A172 (cell line): ENCODE measurements around the gene UGT1A4. TPM values are rescaled to one million over a fixed set of nuclear protein-coding genes. Genes with fewer than 3 reads are reported as not detected.

Experiments used
- DNase-seq: peaks from one replicate; pipeline ENCODE4 v3.0.0-alpha.2; 2015; ENCODE audit warnings: low spot score
- total RNA-seq: library from RNA; depleted of rRNA; stranded (reverse); fragments of >200 nt; shearing (Covaris generic); gene quantifications from 2 replicates; pipeline ENCODE4 v1.2.3, GENCODE V29; 2014

The UGT1A4 gene
- total RNA-seq, 1 experiment from 2014 or later: not detected

DNA sequence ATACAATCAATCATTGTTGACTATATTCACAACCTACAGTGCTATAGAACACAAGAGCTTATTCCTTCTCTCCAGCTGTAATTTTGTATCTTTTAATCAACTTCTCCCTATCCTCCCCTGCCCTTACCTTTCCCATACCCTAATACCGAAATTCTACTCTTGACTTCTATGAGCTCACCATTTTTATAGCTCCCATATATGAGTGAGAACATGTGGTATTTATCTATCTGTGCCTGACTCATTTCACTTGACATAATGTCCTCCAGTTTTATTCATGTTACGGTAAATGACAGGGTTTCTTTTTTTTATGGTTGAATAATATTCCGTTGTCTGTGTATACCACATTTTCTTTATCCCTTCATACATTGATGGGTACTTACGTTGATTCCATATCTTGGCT lies 62.2 kb downstream of the UGT1A4 start:
- DNase-seq: no peak

GRCh38 chr2:233789554-233789953 lies 71.0 kb downstream of the UGT1A4 start:
- no peak for DNase-seq

GRCh38 chr2:233791151-233791882 lies 72.8 kb downstream of the UGT1A4 start:
- no peak for DNase-seq

GRCh38 chr2:233791883-233792329 lies 73.4 kb downstream of the UGT1A4 start:
- DNase-seq: no peak

DNA sequence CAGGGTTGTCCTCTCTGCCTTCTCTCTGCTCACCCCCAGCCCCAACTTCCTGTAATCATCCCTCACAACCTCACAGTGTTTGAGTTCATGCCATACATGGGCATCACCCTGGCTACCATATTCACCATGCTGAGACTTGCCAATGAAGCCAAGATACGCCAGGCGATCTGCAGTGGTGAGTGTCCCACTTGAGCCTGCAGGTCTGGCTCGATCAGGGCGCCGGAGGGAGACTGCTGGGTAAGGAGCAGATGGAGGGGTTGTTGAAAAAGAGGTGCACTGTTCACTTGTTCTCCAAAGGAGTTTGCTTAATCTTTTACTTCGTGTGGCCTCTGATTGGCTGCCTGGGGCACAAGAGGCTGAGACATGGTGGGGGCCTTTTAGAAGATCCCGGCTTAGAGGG lies 74.2 kb downstream of the UGT1A4 start:
- no peak for DNase-seq

GRCh38 chr2:233793465-233794127 lies 75.1 kb downstream of the UGT1A4 start:
- DNase-seq: no peak

DNA sequence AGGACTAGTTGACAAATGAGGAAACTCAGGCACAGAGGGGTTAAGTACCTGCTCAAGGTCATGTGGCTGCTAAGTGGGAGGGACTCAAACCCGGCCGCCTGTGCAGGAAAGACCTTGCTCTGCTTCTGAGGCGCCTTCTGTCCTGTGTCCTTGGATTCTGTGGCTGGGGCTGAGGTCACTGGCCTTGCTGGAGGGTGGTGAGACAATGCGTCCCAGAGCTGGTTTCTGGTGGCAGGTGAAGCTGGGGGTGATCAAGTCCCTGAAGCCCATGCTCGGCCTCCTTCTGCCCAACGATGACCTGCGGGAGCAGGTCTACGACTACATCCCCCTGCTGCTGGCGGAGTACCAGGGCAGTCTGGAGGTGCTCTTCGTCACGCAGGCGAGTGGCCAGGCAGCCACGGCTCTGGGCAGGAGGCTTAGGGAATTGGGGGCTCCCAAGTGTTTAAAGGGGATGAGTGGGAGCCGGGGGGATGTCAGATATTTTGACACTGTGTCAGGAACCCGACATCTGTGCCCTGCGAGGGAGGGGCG lies 75.7 kb downstream of the UGT1A4 start:
- no peak for DNase-seq

- no peak for DNase-seq
Observed at GRCh38 chr2:233795735-233796171, 77.2 kb downstream of the UGT1A4 start.

- DNase-seq: no peak
Observed at GRCh38 chr2:233796254-233796653, 77.7 kb downstream of the UGT1A4 start.

- DNase-seq: no peak
Observed at GRCh38 chr2:233798335-233799086, 80.0 kb downstream of the UGT1A4 start.

DNA sequence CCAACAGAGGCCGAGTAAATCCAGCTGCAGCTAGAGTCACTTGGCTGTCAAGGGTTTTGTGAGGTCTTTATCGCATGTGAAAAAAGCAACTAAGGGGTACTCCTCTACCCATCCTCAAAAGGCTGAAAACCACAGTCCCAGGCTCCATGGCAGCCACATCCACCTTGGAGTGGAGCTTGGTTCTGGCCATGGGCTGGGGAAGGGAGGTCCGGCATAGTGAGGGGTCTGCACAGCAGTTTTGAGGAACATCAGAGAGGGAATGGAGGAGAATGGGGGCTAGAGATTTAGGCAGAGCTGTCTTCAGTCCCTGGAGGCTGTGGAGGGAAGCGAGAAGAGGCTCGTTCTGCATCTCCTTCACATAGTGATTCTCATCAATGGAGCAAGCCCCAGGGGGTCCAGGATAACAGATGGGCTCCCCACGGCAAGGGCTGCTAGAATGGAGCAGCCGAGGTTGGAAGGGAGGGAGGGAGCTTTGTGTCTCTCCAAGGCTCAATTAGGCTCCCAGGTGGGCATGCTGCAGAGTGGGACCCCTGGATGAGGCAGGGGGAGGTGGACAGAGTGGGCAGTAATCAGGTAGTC lies 80.6 kb downstream of the UGT1A4 start:
- no peak for DNase-seq

DNA sequence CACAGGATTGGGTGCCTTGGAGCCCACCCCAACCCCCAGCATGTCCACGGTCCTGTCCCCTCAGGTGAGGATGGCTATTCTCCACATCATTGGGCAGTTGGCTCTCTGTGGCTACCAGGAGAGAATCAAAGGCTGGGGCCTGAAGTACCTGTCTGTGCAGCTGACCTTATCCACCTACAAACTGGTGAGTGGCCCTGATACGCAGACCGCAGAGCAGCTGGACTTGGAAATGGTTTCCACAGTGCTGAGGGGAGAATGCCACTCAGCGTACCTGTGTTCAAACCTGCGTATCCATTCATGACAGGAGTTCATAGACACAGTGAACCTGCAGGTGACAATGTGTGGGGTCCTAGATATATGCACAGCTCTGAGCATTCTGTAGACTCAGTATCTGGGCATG lies 81.2 kb downstream of the UGT1A4 start:
- no peak for DNase-seq

DNA sequence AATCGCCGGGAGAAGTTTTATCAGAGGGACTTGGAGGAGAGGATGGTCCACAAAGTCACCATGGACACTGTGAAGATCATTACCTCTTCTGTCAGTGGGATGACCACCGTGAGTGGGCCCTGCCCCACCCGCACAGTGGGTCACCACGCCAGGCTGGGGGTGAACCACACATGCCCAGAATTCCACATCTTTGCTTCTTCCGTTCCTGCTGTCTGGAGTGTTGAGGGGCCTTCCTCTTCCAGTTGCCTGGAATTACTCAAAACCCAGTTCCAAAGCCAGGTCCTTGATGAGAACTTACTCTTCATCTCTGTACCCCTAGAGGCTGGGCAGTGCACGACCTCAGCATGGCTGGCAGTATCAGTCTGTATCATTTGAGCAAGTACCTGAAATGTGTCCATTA lies 81.7 kb downstream of the UGT1A4 start:
- no peak for DNase-seq

DNA sequence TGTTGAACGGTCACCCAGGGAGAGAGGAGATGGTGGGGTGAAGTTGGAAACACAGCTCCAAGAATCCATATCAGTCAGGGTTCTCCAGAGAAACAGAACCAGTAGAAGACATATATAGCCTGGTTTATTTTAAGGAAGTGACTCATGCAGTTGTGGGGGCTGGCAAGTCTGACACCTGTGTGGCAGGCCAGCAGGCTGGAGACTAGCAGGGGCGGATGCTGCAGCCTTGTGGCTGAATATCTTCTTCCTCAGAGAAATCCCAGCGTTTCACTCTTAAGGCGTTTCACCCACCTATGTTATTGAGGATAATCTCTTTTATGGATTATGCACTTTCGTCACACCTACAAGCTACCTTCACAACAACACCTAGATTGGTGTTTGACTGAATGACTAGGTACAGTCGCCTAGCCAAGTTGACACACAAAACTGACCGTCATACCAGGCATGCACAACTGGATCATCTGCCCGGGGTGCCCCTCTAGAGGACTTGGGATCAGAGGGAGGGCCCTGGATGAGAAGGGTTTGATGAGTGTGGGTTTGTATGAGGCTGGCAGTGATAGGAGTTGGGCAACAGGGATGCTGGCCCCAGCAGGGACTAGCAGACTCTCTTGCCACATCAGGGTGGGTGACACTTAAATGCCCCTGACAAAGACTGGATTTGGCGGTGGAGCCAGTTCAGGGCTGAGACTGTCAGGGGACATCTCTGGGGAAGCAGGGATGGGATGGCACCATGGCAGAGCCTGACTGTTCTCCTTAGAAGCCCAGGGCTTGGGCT lies 83.0 kb downstream of the UGT1A4 start:
- peak; percentile 85 for DNase-seq

- no peak for DNase-seq
Observed at GRCh38 chr2:233802132-233802815, 83.7 kb downstream of the UGT1A4 start.

DNA sequence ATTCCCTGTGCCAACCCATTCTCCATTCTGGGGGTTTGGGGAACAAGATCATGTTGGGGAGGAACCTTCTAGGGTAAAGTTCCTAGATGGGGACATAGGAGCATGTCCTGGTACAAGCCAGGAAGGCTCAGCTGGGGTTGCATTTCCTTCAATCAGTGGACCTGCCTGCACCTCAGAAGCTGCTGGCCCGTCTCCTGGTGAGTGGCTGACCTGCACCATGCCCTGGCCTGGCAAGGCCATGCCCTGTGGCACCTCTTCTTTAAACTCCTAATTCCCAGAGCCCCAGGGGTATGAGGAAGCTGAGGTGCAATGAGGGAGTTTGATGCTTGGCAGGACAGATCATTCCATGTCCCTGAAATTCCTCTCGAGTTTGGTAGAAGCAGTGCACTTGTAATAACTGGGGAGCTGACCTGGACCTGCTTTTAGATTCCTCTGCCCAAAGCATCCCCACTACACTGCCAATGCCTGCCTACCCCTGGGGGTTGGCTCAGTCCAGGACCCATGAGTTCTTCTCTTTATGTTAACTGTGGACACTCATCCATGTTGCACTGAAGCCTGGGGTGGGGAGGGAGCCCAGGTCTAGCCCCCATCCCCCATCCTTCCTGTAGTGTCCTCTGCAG lies 84.9 kb downstream of the UGT1A4 start:
- no peak for DNase-seq

DNA sequence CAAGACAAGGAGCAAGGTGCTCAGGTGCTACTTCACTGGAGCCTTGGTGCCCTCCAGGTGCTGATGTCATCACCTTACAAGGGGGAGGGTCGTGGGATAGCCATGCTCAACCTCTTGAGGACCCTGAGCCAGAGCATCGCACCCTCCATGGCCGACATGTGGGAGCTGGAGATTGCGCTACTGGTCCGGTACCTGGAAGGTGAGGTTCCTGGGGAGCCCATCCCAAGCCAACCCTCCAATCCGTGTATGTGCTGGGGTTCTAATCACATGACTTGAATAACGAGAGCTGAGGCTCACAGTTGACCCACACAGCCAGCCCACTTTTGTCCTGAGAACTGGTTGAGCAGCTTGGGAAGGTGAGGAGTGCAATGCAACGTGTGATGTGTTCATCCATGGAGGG lies 85.5 kb downstream of the UGT1A4 start:
- DNase-seq: no peak

- no peak for DNase-seq
Observed at GRCh38 chr2:233807215-233807865, 88.8 kb downstream of the UGT1A4 start.
